H9 (cell line): ENCODE results near the gene MKX. TPM values are rescaled to one million over a fixed set of nuclear protein-coding genes. Genes with fewer than 3 reads are reported as not detected.

Source experiments
- DNase-seq: peaks from one replicate; pipeline ENCODE4 v3.0.0-alpha.2; 2017
- H2AFZ ChIP-seq: one replicate; pipeline ENCODE4 v1.6.1; 2013; ENCODE audit warnings: mild to moderate bottlenecking, low read length, control low read depth, moderate library complexity
- H2AK5ac ChIP-seq: 2 replicates; pipeline ENCODE4 v1.6.1; 2013; ENCODE audit warnings: low read length, control low read depth, mixed read lengths; ENCODE audit not compliant: insufficient read length
- H2BK120ac ChIP-seq: one replicate; pipeline ENCODE4 v1.6.1; 2013; ENCODE audit warnings: low read depth, mild to moderate bottlenecking, low read length, control low read depth, inconsistent platforms; ENCODE audit not compliant: poor library complexity, severe bottlenecking
- H2BK12ac ChIP-seq: 2 replicates; pipeline ENCODE4 v1.6.1; 2013; ENCODE audit warnings: low read length, control low read depth, mixed read lengths, low read depth; ENCODE audit not compliant: insufficient read length
- H2BK15ac ChIP-seq: 2 replicates; pipeline ENCODE4 v1.6.1; 2013; ENCODE audit warnings: low read depth, low read length, control low read depth
- H2BK20ac ChIP-seq: one replicate; pipeline ENCODE4 v1.6.1; 2013; ENCODE audit warnings: low read depth, mild to moderate bottlenecking, low read length, control low read depth, inconsistent platforms; ENCODE audit not compliant: poor library complexity, severe bottlenecking
- H2BK5ac ChIP-seq: 2 replicates; pipeline ENCODE4 v1.6.1; 2013; ENCODE audit warnings: low read length, control low read depth, mixed read lengths; ENCODE audit not compliant: insufficient read length
- H3K14ac ChIP-seq: 2 replicates; pipeline ENCODE4 v1.6.1; 2013; ENCODE audit warnings: low read length, control low read depth; ENCODE audit not compliant: insufficient read depth
- H3K18ac ChIP-seq: 2 replicates; pipeline ENCODE4 v1.6.1; 2013; ENCODE audit warnings: low read depth, mild to moderate bottlenecking, mixed read lengths, low read length, control low read depth; ENCODE audit not compliant: insufficient read length
- H3K23ac ChIP-seq: 2 replicates; pipeline ENCODE4 v1.6.1; 2013; ENCODE audit warnings: low read length, control low read depth, mixed read lengths, low read depth; ENCODE audit not compliant: insufficient read length
- H3K23me2 ChIP-seq: 2 replicates; pipeline ENCODE4 v1.6.1; 2013; ENCODE audit warnings: low read depth, mild to moderate bottlenecking, mixed read lengths, low read length, control low read depth; ENCODE audit not compliant: insufficient read length, poor library complexity, severe bottlenecking
- H3K27ac ChIP-seq: 2 replicates; pipeline ENCODE4 v1.5.1; 2013; ENCODE audit warnings: low read length, control low read depth, mixed read lengths, low read depth; ENCODE audit not compliant: insufficient read length
- H3K27me3 ChIP-seq: 2 replicates; pipeline ENCODE4 v1.6.1; 2013; ENCODE audit warnings: low read length, control low read depth, inconsistent platforms; ENCODE audit not compliant: insufficient read depth
- H3K4ac ChIP-seq: 2 replicates; pipeline ENCODE4 v1.6.1; 2013; ENCODE audit warnings: low read depth, mild to moderate bottlenecking, control low read depth, inconsistent platforms, low read length, moderate library complexity
- H3K4me1 ChIP-seq: 2 replicates; pipeline ENCODE4 v1.6.1; 2013; ENCODE audit warnings: low read length, control low read depth, inconsistent platforms; ENCODE audit not compliant: insufficient read depth
- H3K4me2 ChIP-seq: 2 replicates; pipeline ENCODE4 v1.6.1; 2013; ENCODE audit warnings: low read length, control low read depth, mixed read lengths; ENCODE audit not compliant: insufficient read length, insufficient read depth
- H3K56ac ChIP-seq: 2 replicates; pipeline ENCODE4 v1.6.1; 2013; ENCODE audit warnings: low read depth, mild to moderate bottlenecking, mixed read lengths, low read length, control low read depth; ENCODE audit not compliant: insufficient read length
- H3K79me1 ChIP-seq: 2 replicates; pipeline ENCODE4 v1.6.1; 2013; ENCODE audit warnings: low read depth, mild to moderate bottlenecking, moderate library complexity, low read length, control low read depth, inconsistent platforms; ENCODE audit not compliant: insufficient read depth, poor library complexity, severe bottlenecking
- H3K79me2 ChIP-seq: 2 replicates; pipeline ENCODE4 v1.6.1; 2013; ENCODE audit warnings: low read length, control low read depth, inconsistent platforms; ENCODE audit not compliant: insufficient read depth
- H3K9ac ChIP-seq: 2 replicates; pipeline ENCODE4 v1.6.1; 2013; ENCODE audit warnings: low read length, control low read depth, mixed read lengths; ENCODE audit not compliant: insufficient read length; ENCODE audit errors: extremely low read depth
- H3K9me3 ChIP-seq: one replicate; pipeline ENCODE4 v1.6.1; 2013; ENCODE audit warnings: low read depth, low read length, inconsistent platforms; ENCODE audit not compliant: control insufficient read depth
- H3T11ph ChIP-seq: one replicate; pipeline ENCODE4 v1.6.1; 2013; ENCODE audit warnings: mild to moderate bottlenecking, low read length, control low read depth, inconsistent platforms
- H4K20me1 ChIP-seq: one replicate; pipeline ENCODE4 v1.6.1; 2013; ENCODE audit not compliant: control insufficient read depth, insufficient read length, insufficient read depth
- H4K5ac ChIP-seq: 2 replicates; pipeline ENCODE4 v1.6.1; 2013; ENCODE audit warnings: low read depth, mild to moderate bottlenecking, mixed read lengths, low read length, control low read depth; ENCODE audit not compliant: insufficient read length
- H4K8ac ChIP-seq: replicated peaks from 2 replicates; pipeline ENCODE4 v1.6.1; 2013; ENCODE audit warnings: low read length, control low read depth, mixed read lengths, low read depth; ENCODE audit not compliant: insufficient read length
- H4K91ac ChIP-seq: 2 replicates; pipeline ENCODE4 v1.6.1; 2013; ENCODE audit warnings: low read depth, mild to moderate bottlenecking, moderate library complexity, mixed read lengths, low read length, control low read depth; ENCODE audit not compliant: insufficient read length
- H3K27ac Mint-ChIP-seq, 3 experiments: 2 replicates in 2 of 3; 3 replicates in 1 of 3; pipeline ENCODE4 v1.8.0; 2020 to 2021; ENCODE audit warnings: mixed read lengths in 3 of 3, mild to moderate bottlenecking in 1 of 3, moderate library complexity in 1 of 3
- H3K27me3 Mint-ChIP-seq: 2 replicates; pipeline ENCODE4 v1.8.0; 2021; ENCODE audit warnings: low read depth, mild to moderate bottlenecking, moderate library complexity, mixed read lengths
- H3K36me3 Mint-ChIP-seq, 3 experiments: 2 replicates in 2 of 3; 3 replicates in 1 of 3; pipeline ENCODE4 v1.8.0; 2020 to 2021; ENCODE audit warnings: low read depth in 3 of 3, mixed read lengths in 3 of 3; ENCODE audit not compliant: insufficient read depth in 1 of 3
- H3K4me1 Mint-ChIP-seq, 2 experiments: 2 replicates each; pipeline ENCODE4 v1.8.0; 2020; ENCODE audit warnings: mixed read lengths in 2 of 2
- H3K4me3 Mint-ChIP-seq, 2 experiments: 2 replicates in 1 of 2; 3 replicates in 1 of 2; pipeline ENCODE4 v1.8.0; 2020 to 2021; ENCODE audit warnings: mild to moderate bottlenecking in 2 of 2, mixed read lengths in 2 of 2, moderate library complexity in 1 of 2
- H3K9me3 Mint-ChIP-seq, 2 experiments: 2 replicates in 1 of 2; 3 replicates in 1 of 2; pipeline ENCODE4 v1.8.0; 2020; ENCODE audit warnings: mild to moderate bottlenecking in 2 of 2, mixed read lengths in 2 of 2, moderate library complexity in 1 of 2
- WGBS: extraction: QIAGEN DNeasy Blood & Tissue Kit; methylation state at CpG from one replicate; pipeline ENCODE4 v1.1.7; 2013; ENCODE audit warnings: missing lambda C conversion rate, low lambda C conversion rate, mixed read lengths; ENCODE audit not compliant: insufficient read length; ENCODE audit errors: extremely low coverage; 5-methylcytosine and 5-hydroxymethylcytosine counted together
- total RNA-seq: library from RNA; stranded (reverse); gene quantifications from 2 replicates; pipeline ENCODE4 v1.2.1, GENCODE V29; 2021
- TF ChIP-seq, protein P1 (sequence below): fragments of 200-600 bp; sonication (generic); conservative IDR thresholded peaks from 3 replicates; pipeline ENCODE4 v1.8.0; 2021; ENCODE audit warnings: antibody characterized with exemption, mild to moderate bottlenecking

Gene MKX
- total RNA-seq, 1 experiment from 2014 or later = 0.46 TPM

DNA sequence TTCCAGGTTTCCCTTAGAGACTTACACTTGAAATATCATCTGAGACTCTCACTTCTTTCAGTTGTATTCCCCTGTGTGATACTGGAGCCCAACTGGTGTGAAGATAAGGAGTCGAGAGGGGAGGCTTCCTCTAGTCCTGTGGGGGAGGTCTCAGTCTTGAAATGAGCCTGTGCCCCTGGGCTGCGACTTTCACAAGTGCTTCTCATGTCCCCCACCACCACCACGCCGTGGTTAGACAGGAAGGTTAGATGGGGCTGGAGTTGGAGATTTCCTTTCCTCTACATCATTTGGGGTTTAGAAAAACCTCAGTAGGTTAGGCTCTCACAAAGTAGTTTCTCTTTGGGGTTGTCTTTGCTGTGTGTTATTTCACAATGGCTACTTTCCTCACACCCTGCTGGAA lies 25.6 kb upstream of the MKX start:
- H3K9me3 ChIP-seq = no peaks in the 10 kb centered on the region
- no peak overlapping the region for H2BK120ac ChIP-seq
- no peak overlapping the region for H2BK20ac ChIP-seq
- no CpG with 5 or more reads among the region's 4 CpGs for WGBS
- TF ChIP-seq, protein P1, sequence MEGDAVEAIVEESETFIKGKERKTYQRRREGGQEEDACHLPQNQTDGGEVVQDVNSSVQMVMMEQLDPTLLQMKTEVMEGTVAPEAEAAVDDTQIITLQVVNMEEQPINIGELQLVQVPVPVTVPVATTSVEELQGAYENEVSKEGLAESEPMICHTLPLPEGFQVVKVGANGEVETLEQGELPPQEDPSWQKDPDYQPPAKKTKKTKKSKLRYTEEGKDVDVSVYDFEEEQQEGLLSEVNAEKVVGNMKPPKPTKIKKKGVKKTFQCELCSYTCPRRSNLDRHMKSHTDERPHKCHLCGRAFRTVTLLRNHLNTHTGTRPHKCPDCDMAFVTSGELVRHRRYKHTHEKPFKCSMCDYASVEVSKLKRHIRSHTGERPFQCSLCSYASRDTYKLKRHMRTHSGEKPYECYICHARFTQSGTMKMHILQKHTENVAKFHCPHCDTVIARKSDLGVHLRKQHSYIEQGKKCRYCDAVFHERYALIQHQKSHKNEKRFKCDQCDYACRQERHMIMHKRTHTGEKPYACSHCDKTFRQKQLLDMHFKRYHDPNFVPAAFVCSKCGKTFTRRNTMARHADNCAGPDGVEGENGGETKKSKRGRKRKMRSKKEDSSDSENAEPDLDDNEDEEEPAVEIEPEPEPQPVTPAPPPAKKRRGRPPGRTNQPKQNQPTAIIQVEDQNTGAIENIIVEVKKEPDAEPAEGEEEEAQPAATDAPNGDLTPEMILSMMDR = no peak
- H3K4ac ChIP-seq = no peak overlapping the region
- Mint-ChIP-seq H3K27ac (no peak overlapping the region), H3K9me3 (no peaks in the 10 kb centered on the region; a peak in 1 of 5 replicates), H3K4me1 (peaks cover 15 to 20% of the 10 kb centered on the region in 2 experiments), H3K36me3 (no peaks in the 10 kb centered on the region), H3K27me3 (no peaks in the 10 kb centered on the region; the same call in 1 of the 2 replicates), H3K4me3 (no peak overlapping the region)
- no peaks in the 10 kb centered on the region for H3K27me3 ChIP-seq
- no peaks in the 10 kb centered on the region; the same call in 1 of the 2 replicates for H3K4me1 ChIP-seq
- H3K9ac ChIP-seq = no peak overlapping the region
- no peaks in the 10 kb centered on the region for H3K23me2 ChIP-seq
- H3K23ac ChIP-seq = no peak overlapping the region
- no peak overlapping the region for H4K8ac ChIP-seq
- no peak overlapping the region for H3T11ph ChIP-seq
- no peak overlapping the region for H2BK15ac ChIP-seq
- no peak overlapping the region for H2AFZ ChIP-seq
- no peak overlapping the region for H4K91ac ChIP-seq
- no peak overlapping the region for H3K14ac ChIP-seq
- H4K5ac ChIP-seq = no peak overlapping the region
- H3K79me2 ChIP-seq = no peaks in the 10 kb centered on the region
- H3K4me2 ChIP-seq = no peak overlapping the region
- H2BK12ac ChIP-seq = no peak overlapping the region
- H3K27ac ChIP-seq = no peak overlapping the region
- H3K79me1 ChIP-seq = no peaks in the 10 kb centered on the region
- no peak overlapping the region for H2BK5ac ChIP-seq
- no peaks in the 10 kb centered on the region for H4K20me1 ChIP-seq
- no peak overlapping the region for H3K56ac ChIP-seq
- H3K18ac ChIP-seq = no peak overlapping the region
- no peak overlapping the region for H2AK5ac ChIP-seq
- DNase-seq = no peak
